Measurements from ENCODE around the gene FAM81A.

GRCh38 chr15:59540654-59541053, 102.7 kb downstream of the FAM81A start:
- TF ChIP-seq CTCF (IDR thresholded peaks at IDR 0.05): no peak
- no peak for TF ChIP-seq POLR2A (IDR thresholded peaks at IDR 0.05)
- TF ChIP-seq POLR2AphosphoS5 (IDR thresholded peaks at IDR 0.05; ENCODE audit: insufficient read depth in 1 of 2, low read depth in 1 of 2): no peak
